H1 (cell line): Measurements from ENCODE around the gene LONP2.

Experiments used
- CBX8 ChIP-seq: fragments of 300-800, 300-1000 bp; sonication (generic); IDR thresholded peaks from 2 replicates; pipeline ENCODE4 v1.7.1; 2016; ENCODE audit warnings: low read depth, low read length, borderline replicate concordance
- CREB1 ChIP-seq: IDR thresholded peaks from 2 replicates; pipeline ENCODE4 v1.6.1; 2012; ENCODE audit warnings: inconsistent platforms
- CTCF ChIP-seq, 3 experiments: IDR thresholded peaks; 1 replicate in 2 of 3; 2 replicates in 1 of 3; pipeline versions ENCODE4 v1.5.1 to v1.6.1; 2011; ENCODE audit warnings: low read length in 3 of 3, mild to moderate bottlenecking in 3 of 3, inconsistent platforms in 2 of 3, low read depth in 1 of 3, moderate library complexity in 1 of 3; ENCODE audit not compliant: insufficient read depth in 1 of 3; ENCODE audit errors: control extremely low read depth in 1 of 3
- EP300 ChIP-seq, 2 experiments: IDR thresholded peaks; 1 replicate in 1 of 2; 2 replicates in 1 of 2; pipeline ENCODE4 v1.6.1; 2011 to 2012; ENCODE audit warnings: low read depth in 2 of 2, low read length in 2 of 2, mild to moderate bottlenecking in 2 of 2, borderline replicate concordance in 1 of 2, inconsistent platforms in 1 of 2, moderate library complexity in 1 of 2
- KDM5A ChIP-seq: fragments of 200-600 bp; IDR thresholded peaks from 2 replicates; pipeline ENCODE4 v1.7.1; 2012; ENCODE audit warnings: mild to moderate bottlenecking, low read length, inconsistent platforms, mixed read lengths
- POLR2A ChIP-seq, 2 experiments: IDR thresholded peaks; 1 replicate in 1 of 2; 2 replicates in 1 of 2; pipeline ENCODE4 v1.6.1; 2011; ENCODE audit warnings: low read depth in 2 of 2, low read length in 2 of 2, mild to moderate bottlenecking in 2 of 2; ENCODE audit errors: control extremely low read depth in 1 of 2
- RAD21 ChIP-seq, 2 experiments: IDR thresholded peaks in 1 of 2; conservative IDR thresholded peaks in 1 of 2; 2 replicates each; pipeline ENCODE4 v1.6.1; 2011; ENCODE audit warnings: low read depth in 2 of 2, low read length in 2 of 2, improper control_type of control experiment in 1 of 2, inconsistent platforms in 1 of 2, mild to moderate bottlenecking in 1 of 2, moderate library complexity in 1 of 2
- TAF1 ChIP-seq: IDR thresholded peaks from 2 replicates; pipeline ENCODE4 v1.6.1; 2011; ENCODE audit warnings: mild to moderate bottlenecking, low read depth, low read length

DNA sequence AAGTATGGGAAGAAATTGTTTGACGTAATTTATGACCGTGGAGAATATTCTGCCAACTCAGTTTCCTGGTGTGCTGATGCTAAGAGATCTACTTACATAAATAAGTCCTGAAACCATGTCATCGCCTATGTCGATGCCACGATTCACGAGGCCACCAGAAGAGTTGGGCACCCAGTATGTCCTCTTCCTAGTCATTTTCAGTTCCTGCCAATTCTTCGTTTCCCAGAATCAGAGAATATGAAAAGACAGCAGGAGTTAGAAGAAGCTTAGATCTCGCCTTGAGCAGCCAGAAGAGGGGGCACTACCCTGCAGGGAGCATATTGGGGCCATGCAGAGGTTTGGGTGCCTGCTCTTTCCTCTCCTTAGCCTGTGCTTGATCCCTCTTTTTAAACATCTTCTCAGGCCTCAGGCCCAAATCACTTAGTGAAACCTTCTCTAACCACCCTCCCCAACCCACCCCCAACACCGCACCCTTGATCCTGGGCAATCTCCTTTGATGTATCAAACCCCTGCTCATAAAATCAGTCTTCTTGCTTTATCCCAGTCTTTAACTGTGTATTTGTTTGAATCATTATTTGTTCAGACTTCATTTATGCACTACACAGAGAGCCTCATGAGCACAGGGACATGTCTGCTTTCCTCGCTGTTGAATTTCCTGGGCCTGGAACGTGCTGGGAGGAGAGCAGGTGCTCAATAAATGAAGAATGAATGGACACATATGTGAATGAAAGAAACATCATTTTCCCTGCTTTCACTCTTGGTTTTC is 12.2 kb upstream of the LONP2 start:
- TF ChIP-seq CTCF (IDR thresholded peaks at IDR 0.05; ENCODE audit: control extremely low read depth in 1 of 3, insufficient read depth in 1 of 3, low read depth in 1 of 3, low read length in 3 of 3), result peak; percentile 58 to 75 (median 68)
- no peak for TF ChIP-seq POLR2A (IDR thresholded peaks at IDR 0.05; ENCODE audit: control extremely low read depth in 1 of 2, low read depth in 2 of 2, low read length in 2 of 2)
- TF ChIP-seq RAD21 (IDR thresholded peaks at IDR 0.05 in 1 of 2, conservative IDR thresholded peaks at IDR 0.05 in 1 of 2; ENCODE audit: low read depth in 2 of 2, low read length in 2 of 2), result peak; percentile 67 to 74
- TF ChIP-seq KDM5A, result no peak
- TF ChIP-seq TAF1, result no peak
- no peak for TF ChIP-seq EP300 (IDR thresholded peaks at IDR 0.05; ENCODE audit: borderline replicate concordance in 1 of 2, low read depth in 2 of 2, low read length in 2 of 2)
- TF ChIP-seq CBX8, result no peak
- TF ChIP-seq CREB1, result no peak
